HepG2 (cell line): ENCODE results near the gene SYNE3. TPM values are rescaled to one million over a fixed set of nuclear protein-coding genes. Genes with fewer than 3 reads are reported as not detected.

ENCODE experiments used
- ATAC-seq: fragments of 200-7000 bp; cut with Tn5 transposase; 3 replicates; pipeline ENCODE4 v1.9.1; 2020; ENCODE audit warnings: mild to moderate bottlenecking, moderate library complexity
- BruUV-seq: library from RNA; stranded (reverse); fragments of 400-500 nt; replicated peaks from 2 replicates; lab custom pipeline; 2021; lab: Mats Ljungman, UMichigan
- CTCF ChIA-PET: fragments of 300-600 bp; formaldehyde crosslinking; extraction: SDS; loops from one replicate; lab custom pipeline; 2021; ENCODE audit warnings: low total read pairs, inconsistent platforms, low intra/inter-chr PET ratio; lab: Yijun Ruan, JAX
- POLR2A ChIA-PET: fragments of 350-600 bp; sonication (Branson Sonifier 250); formaldehyde crosslinking; loops from one replicate; lab custom pipeline; 2020; ENCODE audit warnings: antibody characterized with exemption, inconsistent platforms; lab: Yijun Ruan, JAX
- DNase-seq: peaks from one replicate; pipeline ENCODE4 v3.0.0-alpha.2; 2015; ENCODE audit warnings: low spot score
- FAIRE-seq: peaks from 3 replicates; lab custom pipeline; 2011; peaks lifted over from hg19 to GRCh38; lab: Jason Lieb, UNC
- H2AFZ ChIP-seq: one replicate; pipeline ENCODE4 v1.6.1; 2011; ENCODE audit warnings: low read length, inconsistent platforms
- H3K27ac ChIP-seq: fragments of 300-600 bp; 3 replicates; pipeline ENCODE4 v1.8.0; 2011; ENCODE audit warnings: mixed run types, mild to moderate bottlenecking, mixed read lengths, low read length, inconsistent platforms; ENCODE audit not compliant: insufficient read depth; ENCODE audit errors: extremely low read length
- H3K27me3 ChIP-seq, 2 experiments: fragments of 200-600 bp in 1 of 2; 2 replicates in 1 of 2; 3 replicates in 1 of 2; pipeline versions ENCODE4 v1.6.0 to v1.8.0; 2011; ENCODE audit warnings: low read length in 2 of 2, mild to moderate bottlenecking in 2 of 2, moderate library complexity in 2 of 2, inconsistent platforms in 1 of 2; ENCODE audit not compliant: insufficient read depth in 2 of 2, control insufficient read depth in 1 of 2
- H3K36me3 ChIP-seq, 2 experiments: fragments of 200-600 bp in 1 of 2; replicated peaks in 1 of 2; 2 replicates in 1 of 2; 3 replicates in 1 of 2; pipeline versions ENCODE4 v1.5.1 to v1.8.0; 2011; ENCODE audit warnings: low read length in 2 of 2, inconsistent platforms in 1 of 2; ENCODE audit not compliant: insufficient read depth in 2 of 2, control insufficient read depth in 1 of 2
- H3K4me1 ChIP-seq: 2 replicates; pipeline ENCODE4 v1.5.1; 2012; ENCODE audit warnings: low read length, inconsistent platforms; ENCODE audit not compliant: insufficient read depth
- H3K4me2 ChIP-seq: 2 replicates; pipeline ENCODE4 v1.6.0; 2011; ENCODE audit warnings: low read depth, low read length, inconsistent platforms
- H3K4me3 ChIP-seq, 3 experiments: fragments of 200-600 bp in 1 of 3; sonication (generic), shearing (Covaris generic) in 1 of 3; replicated peaks in 1 of 3; 2 replicates each; pipeline ENCODE4 v1.5.1; 2011 to 2016; ENCODE audit warnings: low read length in 3 of 3, inconsistent platforms in 2 of 3, low read depth in 2 of 3, mild to moderate bottlenecking in 2 of 3, control low read depth in 1 of 3, mixed read lengths in 1 of 3; ENCODE audit not compliant: insufficient read depth in 1 of 3
- H3K79me2 ChIP-seq: one replicate; pipeline ENCODE4 v1.6.1; 2011; ENCODE audit warnings: low read length, inconsistent platforms; ENCODE audit not compliant: insufficient read depth
- H3K9ac ChIP-seq: 2 replicates; pipeline ENCODE4 v1.6.0; 2011; ENCODE audit warnings: mild to moderate bottlenecking, low read depth, low read length, inconsistent platforms; ENCODE audit not compliant: insufficient read depth
- H3K9me3 ChIP-seq: 2 replicates; pipeline ENCODE4 v1.5.1; 2012; ENCODE audit warnings: mild to moderate bottlenecking, low read length
- H4K20me1 ChIP-seq: 2 replicates; pipeline ENCODE4 v1.6.0; 2011; ENCODE audit warnings: inconsistent platforms, mild to moderate bottlenecking, low read length, moderate library complexity; ENCODE audit not compliant: insufficient read depth
- ATM ChIP-seq: fragments of 450-650 bp; IDR thresholded peaks from 2 replicates; pipeline ENCODE4 v1.7.1; 2017; ENCODE audit warnings: mild to moderate bottlenecking, borderline replicate concordance
- E2F5 ChIP-seq: sonication (generic); formaldehyde crosslinking; conservative IDR thresholded peaks from 2 replicates; pipeline ENCODE4 v1.4.0; 2020; ENCODE audit warnings: missing genetic modification reagents
- FOXO1 ChIP-seq: sonication (generic); formaldehyde crosslinking; IDR thresholded peaks from 2 replicates; pipeline ENCODE4 v1.4.0; 2020; ENCODE audit warnings: missing genetic modification reagents
- FUBP1 ChIP-seq: sonication (generic); formaldehyde crosslinking; IDR thresholded peaks from 2 replicates; pipeline ENCODE4 v1.5.1; 2020; ENCODE audit warnings: missing genetic modification reagents, mild to moderate bottlenecking, borderline replicate concordance
- KMT2A ChIP-seq: sonication (generic); formaldehyde crosslinking; IDR thresholded peaks from 2 replicates; pipeline ENCODE4 v1.4.0; 2020; ENCODE audit warnings: missing genetic modification reagents
- NFYB ChIP-seq: sonication (generic); formaldehyde crosslinking; IDR thresholded peaks from 2 replicates; pipeline ENCODE4 v1.4.0; 2020; ENCODE audit warnings: missing genetic modification reagents
- PAF1 ChIP-seq: IDR thresholded peaks from 2 replicates; pipeline ENCODE4 v1.6.1; 2016; ENCODE audit warnings: missing genetic modification reagents, missing compliant biosample characterization
- RBAK ChIP-seq: sonication (generic); formaldehyde crosslinking; IDR thresholded peaks from 2 replicates; pipeline ENCODE4 v1.5.1; 2020; ENCODE audit warnings: mild to moderate bottlenecking, missing genetic modification reagents
- RBFOX2 ChIP-seq: fragments of 200-400 bp; formaldehyde crosslinking; IDR thresholded peaks from 2 replicates; pipeline ENCODE4 v1.6.1; 2017; ENCODE audit warnings: low read depth, mild to moderate bottlenecking, low read length
- RELA ChIP-seq: sonication (generic); formaldehyde crosslinking; IDR thresholded peaks from 2 replicates; pipeline ENCODE4 v1.4.0; 2020; ENCODE audit warnings: missing genetic modification reagents
- SNAI1 ChIP-seq: sonication (generic); formaldehyde crosslinking; IDR thresholded peaks from 2 replicates; pipeline ENCODE4 v1.5.0; 2020; ENCODE audit warnings: mild to moderate bottlenecking, missing genetic modification reagents, borderline replicate concordance
- TFAP4 ChIP-seq: sonication (generic); IDR thresholded peaks from 2 replicates; pipeline ENCODE4 v1.6.1; 2016; ENCODE audit warnings: low read depth, borderline replicate concordance
- ZBTB10 ChIP-seq: sonication (generic); formaldehyde crosslinking; IDR thresholded peaks from 2 replicates; pipeline ENCODE4 v1.4.0; 2020; ENCODE audit warnings: missing genetic modification reagents, borderline replicate concordance
- ZFY ChIP-seq: sonication (generic); formaldehyde crosslinking; IDR thresholded peaks from 2 replicates; pipeline ENCODE4 v1.4.0; 2020; ENCODE audit warnings: missing genetic modification reagents
- ZNF317 ChIP-seq: sonication (generic); formaldehyde crosslinking; IDR thresholded peaks from 2 replicates; pipeline ENCODE4 v1.5.0; 2020; ENCODE audit warnings: mild to moderate bottlenecking, missing genetic modification reagents
- ZNF441 ChIP-seq: sonication (generic); formaldehyde crosslinking; IDR thresholded peaks from 2 replicates; pipeline ENCODE4 v1.7.0; 2021; ENCODE audit warnings: missing genetic modification reagents, borderline replicate concordance
- ZSCAN25 ChIP-seq: sonication (generic); formaldehyde crosslinking; IDR thresholded peaks from 2 replicates; pipeline ENCODE4 v1.8.0; 2022; ENCODE audit warnings: mild to moderate bottlenecking, missing genetic modification reagents
- WGBS: methylation state at CpG from one replicate; pipeline ENCODE4 v1.1.6; 2017; ENCODE audit warnings: low lambda C conversion rate; 5-methylcytosine and 5-hydroxymethylcytosine counted together
- in situ Hi-C: cut with HindIII; loops from 2 replicates; pipeline ENCODE4 v1.10.0; 2017; ENCODE audit warnings: low pct_unique_long_range_greater_than_20kb; ENCODE audit not compliant: extremely low pct_ligation_motif_present
- intact Hi-C: fragments of 100-400 bp; cut with micrococcal nuclease; formaldehyde crosslinking; loops from one replicate; pipeline ENCODE4 v1.10.0; 2022; ENCODE audit not compliant: unreplicated experiment
- polyA plus RNA-seq, 8 experiments: library from polyadenylated mRNA; depleted of rRNA in 3 of 8; stranded (reverse) in 7 of 8; unstranded in 1 of 8; fragments of >200 nt; fragmentation: Illumina TruSeq in 4 of 8; extraction: Trizol in 4 of 8; gene quantifications; 2 replicates each; pipeline versions ENCODE4 v1.2.1 to v1.2.3, GENCODE V29; 2011 to 2016; ENCODE audit warnings: low read depth in 4 of 8, missing spikeins in 1 of 8, mixed read lengths in 1 of 8; ENCODE audit not compliant: insufficient read depth in 1 of 8
- total RNA-seq, 5 experiments: library from RNA; depleted of rRNA; stranded (reverse); fragments of >200 nt; fragmentation: Illumina TruSeq; extraction: Trizol; gene quantifications; 2 replicates each; pipeline ENCODE4 v1.2.3, GENCODE V29; 2016; ENCODE audit warnings: low read depth in 1 of 5

Gene SYNE3
- total and polyA plus RNA-seq, 2 of the 13 experiments (the other 11 are each of a cell fraction or from before 2014, with no cell fraction given), result 7.8 to 8.0 TPM

- no peak for TF ChIP-seq ZBTB10 (CRISPR knock-in tag)
- no peak for TF ChIP-seq RBFOX2
- no peak for TF ChIP-seq FOXO1 (CRISPR knock-in tag)
- TF ChIP-seq RELA (CRISPR knock-in tag), result no peak
Observed at GRCh38 chr14:95467657-95468056, 48.8 kb downstream of the SYNE3 start (continued).

GRCh38 chr14:95467232-95467631, 49.2 kb downstream of the SYNE3 start:
- H3K27ac ChIP-seq, result no peak overlapping the region
- H3K4me1 ChIP-seq, result peaks cover 22% of the 10 kb centered on the region
- H3K4me3 ChIP-seq, result no peak overlapping the region
- DNase-seq (no peak), ATAC-seq (no peak), FAIRE-seq (no peak)
- BruUV-seq, result no TSS peak
- H3K27me3 ChIP-seq, result no peaks in the 10 kb centered on the region
- H3K9ac ChIP-seq, result no peak overlapping the region
- peaks cover 4 to 29% of the 10 kb centered on the region in 2 experiments; a peak in 3 of 5 replicates for H3K36me3 ChIP-seq
- 96% methylated on average over 5 of the region's 6 CpGs for WGBS
- intact Hi-C loops, result no loop called here
- in situ Hi-C loops, result no loop called here
- CTCF ChIA-PET, result no interaction called here
- no peaks in the 10 kb centered on the region for H3K9me3 ChIP-seq
- no peak overlapping the region for H3K4me2 ChIP-seq
- POLR2A ChIA-PET, result interaction anchor here (4.4 kb wide), 1 partner anchor 14 kb away, joined by 23 read pairs; no protein-coding TSS in a partner anchor
- no peak for TF ChIP-seq ZSCAN25 (CRISPR knock-in tag)
- TF ChIP-seq FUBP1 (CRISPR knock-in tag), result no peak
- TF ChIP-seq ZNF441 (CRISPR knock-in tag), result no peak
- no peak for TF ChIP-seq ZFY (CRISPR knock-in tag)
- TF ChIP-seq E2F5, result no peak
- TF ChIP-seq ZNF317, result no peak
- no peak for TF ChIP-seq NFYB
- TF ChIP-seq TFAP4, result no peak
- TF ChIP-seq SNAI1 (CRISPR knock-in tag), result no peak
- no peak for TF ChIP-seq ATM
- no peak for TF ChIP-seq PAF1
- no peak for TF ChIP-seq RBAK (CRISPR knock-in tag)
- TF ChIP-seq KMT2A (CRISPR knock-in tag), result no peak
- no peaks in the 10 kb centered on the region for H4K20me1 ChIP-seq
- H2AFZ ChIP-seq, result no peak overlapping the region
- H3K79me2 ChIP-seq, result no peaks in the 10 kb centered on the region
